MCF 10A (cell line): ENCODE measurements around the gene FAM180A. TPM values are rescaled to one million over a fixed set of nuclear protein-coding genes. Genes with fewer than 3 reads are reported as not detected.

Experiments
- BruUV-seq: library from RNA; stranded (reverse); fragments of 400-500 nt; replicated peaks from 2 replicates; lab custom pipeline; 2021; lab: Mats Ljungman, UMichigan
- CTCF ChIA-PET: fragments of 300-600 bp; sonication (Branson Sonifier 250); formaldehyde crosslinking; extraction: SDS; loops from one replicate; lab custom pipeline; 2021; ENCODE audit warnings: antibody characterized with exemption, inconsistent platforms; lab: Yijun Ruan, JAX
- POLR2A ChIA-PET: fragments of 300-600, 350-650 bp; sonication (Branson Sonifier 250); formaldehyde crosslinking; extraction: SDS; loops from one replicate; lab custom pipeline; 2020; ENCODE audit warnings: antibody characterized with exemption, inconsistent platforms; lab: Yijun Ruan, JAX
- DNase-seq: peaks from one replicate; pipeline ENCODE4 v3.0.0-alpha.2; 2018; ENCODE audit not compliant: unreplicated experiment
- H3K27ac Mint-ChIP-seq: one replicate; pipeline ENCODE4 v1.8.0; 2022; ENCODE audit warnings: mild to moderate bottlenecking, low read depth, mixed read lengths; ENCODE audit not compliant: unreplicated experiment
- H3K27me3 Mint-ChIP-seq: one replicate; pipeline ENCODE4 v1.8.0; 2022; ENCODE audit warnings: mixed read lengths; ENCODE audit not compliant: insufficient read depth, unreplicated experiment
- H3K36me3 Mint-ChIP-seq: one replicate; pipeline ENCODE4 v1.8.0; 2022; ENCODE audit warnings: mild to moderate bottlenecking, moderate library complexity, mixed read lengths; ENCODE audit not compliant: insufficient read depth, unreplicated experiment
- H3K4me1 Mint-ChIP-seq: one replicate; pipeline ENCODE4 v1.8.0; 2022; ENCODE audit warnings: mixed read lengths; ENCODE audit not compliant: insufficient read depth, unreplicated experiment
- H3K4me3 Mint-ChIP-seq: one replicate; pipeline ENCODE4 v1.8.0; 2022; ENCODE audit warnings: mild to moderate bottlenecking, moderate library complexity, mixed read lengths; ENCODE audit not compliant: unreplicated experiment
- H3K9me3 Mint-ChIP-seq: one replicate; pipeline ENCODE4 v1.8.0; 2022; ENCODE audit warnings: mixed read lengths; ENCODE audit not compliant: unreplicated experiment
- intact Hi-C: fragments of 100-400 bp; cut with micrococcal nuclease; formaldehyde crosslinking; loops from 2 replicates; pipeline ENCODE4 v1.14.1; 2022
- total RNA-seq: library from RNA; stranded (reverse); gene quantifications from 2 replicates; pipeline ENCODE4 v1.2.3, GENCODE V29; 2022
- TF ChIP-seq, protein P1 (sequence below): fragments of 200-600 bp; IDR thresholded peaks from one replicate; pipeline ENCODE4 v1.8.0; 2022; ENCODE audit warnings: antibody characterized with exemption, mild to moderate bottlenecking; ENCODE audit not compliant: unreplicated experiment

Gene FAM180A
- total RNA-seq, 1 experiment from 2014 or later = not detected

DNA sequence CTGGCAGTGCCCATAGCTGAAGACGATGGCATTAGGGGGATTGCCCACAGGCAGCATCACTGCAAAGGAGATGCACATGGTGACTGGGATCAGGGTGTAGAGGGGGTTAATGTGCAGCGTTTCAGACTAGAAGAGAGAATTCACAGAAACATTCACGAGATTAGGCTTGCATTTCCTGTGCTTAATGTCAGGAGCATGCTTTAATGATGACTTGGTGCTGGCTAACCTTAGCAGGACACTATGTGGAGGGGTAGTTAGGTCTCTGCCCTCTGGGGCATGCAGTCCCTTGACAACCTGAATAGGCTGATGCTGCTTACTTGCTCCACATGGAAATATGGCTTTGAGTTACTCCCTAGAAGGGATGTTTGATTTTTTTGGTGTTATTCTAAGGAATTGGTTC is 64.5 kb downstream of the FAM180A start:
- TF ChIP-seq, protein P1, sequence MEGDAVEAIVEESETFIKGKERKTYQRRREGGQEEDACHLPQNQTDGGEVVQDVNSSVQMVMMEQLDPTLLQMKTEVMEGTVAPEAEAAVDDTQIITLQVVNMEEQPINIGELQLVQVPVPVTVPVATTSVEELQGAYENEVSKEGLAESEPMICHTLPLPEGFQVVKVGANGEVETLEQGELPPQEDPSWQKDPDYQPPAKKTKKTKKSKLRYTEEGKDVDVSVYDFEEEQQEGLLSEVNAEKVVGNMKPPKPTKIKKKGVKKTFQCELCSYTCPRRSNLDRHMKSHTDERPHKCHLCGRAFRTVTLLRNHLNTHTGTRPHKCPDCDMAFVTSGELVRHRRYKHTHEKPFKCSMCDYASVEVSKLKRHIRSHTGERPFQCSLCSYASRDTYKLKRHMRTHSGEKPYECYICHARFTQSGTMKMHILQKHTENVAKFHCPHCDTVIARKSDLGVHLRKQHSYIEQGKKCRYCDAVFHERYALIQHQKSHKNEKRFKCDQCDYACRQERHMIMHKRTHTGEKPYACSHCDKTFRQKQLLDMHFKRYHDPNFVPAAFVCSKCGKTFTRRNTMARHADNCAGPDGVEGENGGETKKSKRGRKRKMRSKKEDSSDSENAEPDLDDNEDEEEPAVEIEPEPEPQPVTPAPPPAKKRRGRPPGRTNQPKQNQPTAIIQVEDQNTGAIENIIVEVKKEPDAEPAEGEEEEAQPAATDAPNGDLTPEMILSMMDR = no peak
- Mint-ChIP-seq H3K27me3 (no peaks in the 10 kb centered on the region), H3K9me3 (no peaks in the 10 kb centered on the region), H3K4me3 (no peak overlapping the region), H3K27ac (peak overlapping the region; percentile 1), H3K4me1 (peaks cover 17% of the 10 kb centered on the region), H3K36me3 (peaks cover 17% of the 10 kb centered on the region)
- intact Hi-C loops = no loop called here
- CTCF ChIA-PET = interaction anchor here (0.7 to 2.8 kb wide), 4 partner anchors 9 to 22 kb away, joined by 3 to 7 read pairs (median 3); partner anchors contain the start of gene STMP1
- no peak for DNase-seq
- no TSS peak for BruUV-seq
- POLR2A ChIA-PET = interaction anchor here (0.6 to 2.7 kb wide), 4 partner anchors 21 to 102 kb away, joined by 3 to 10 read pairs (median 5); partner anchors contain the start of gene STMP1

- no TSS peak for BruUV-seq
- Mint-ChIP-seq H3K36me3 (peaks cover 18% of the 10 kb centered on the region), H3K27me3 (no peaks in the 10 kb centered on the region), H3K4me3 (no peak overlapping the region), H3K4me1 (peaks cover 22% of the 10 kb centered on the region), H3K9me3 (no peaks in the 10 kb centered on the region), H3K27ac (peak overlapping the region; percentile 1)
- intact Hi-C loops = no loop called here
- DNase-seq = peak; percentile 42
- ChIA-PET POLR2A (interaction anchor here (0.6 to 2.7 kb wide), 4 partner anchors 21 to 102 kb away, joined by 3 to 10 read pairs (median 5); partner anchors contain the start of gene STMP1), CTCF (interaction anchor here (0.7 to 2.8 kb wide), 3 partner anchors 9 to 21 kb away, joined by 3 to 7 read pairs (median 3); partner anchors contain the start of gene STMP1)
- TF ChIP-seq, protein P1 = no peak
Measured at GRCh38 chr7:135683609-135684008, 65.0 kb downstream of the FAM180A start.

GRCh38 chr7:135682191-135682590 is 66.4 kb downstream of the FAM180A start:
- ChIA-PET POLR2A (interaction anchor here (0.5 to 1.4 kb wide), 2 partner anchors 10 to 56 kb away, joined by 3 to 4 read pairs; no protein-coding TSS in a partner anchor), CTCF (interaction anchor here (0.5 to 2.8 kb wide), 9 partner anchors 9 to 373 kb away, joined by 3 to 7 read pairs (median 3); no protein-coding TSS in a partner anchor)
- H3K4me1 Mint-ChIP-seq = peaks cover 35% of the 10 kb centered on the region
- H3K27me3 Mint-ChIP-seq = no peaks in the 10 kb centered on the region
- BruUV-seq = no TSS peak
- H3K36me3 Mint-ChIP-seq = peaks cover 13% of the 10 kb centered on the region
- no peak for DNase-seq
- no peak overlapping the region for H3K4me3 Mint-ChIP-seq
- H3K27ac Mint-ChIP-seq = no peak overlapping the region
- intact Hi-C loops = no loop called here
- TF ChIP-seq, protein P1 = no peak
- H3K9me3 Mint-ChIP-seq = no peaks in the 10 kb centered on the region

DNA sequence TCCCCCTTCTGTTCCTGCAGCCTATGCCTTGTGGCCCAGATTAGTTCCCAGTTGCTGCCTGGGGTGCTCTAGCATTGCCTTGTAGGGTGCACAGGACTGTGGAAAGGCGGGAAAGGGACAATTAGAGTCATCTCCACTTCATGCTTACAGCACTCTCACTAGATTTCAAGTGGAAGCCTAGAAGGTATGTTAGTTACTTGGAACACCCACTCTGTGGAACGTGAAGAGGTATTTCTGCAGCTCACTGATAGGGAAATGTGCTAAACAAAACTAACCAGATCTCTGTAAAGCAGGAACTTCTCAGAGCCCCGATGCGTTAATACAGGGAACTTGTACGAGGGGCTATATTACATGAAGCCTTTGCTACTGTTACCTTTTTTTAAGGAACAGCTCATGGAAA is 66.9 kb downstream of the FAM180A start:
- H3K27ac Mint-ChIP-seq = no peak overlapping the region
- TF ChIP-seq, protein P1 = no peak
- no peak overlapping the region for H3K4me3 Mint-ChIP-seq
- intact Hi-C loops = no loop called here
- H3K4me1 Mint-ChIP-seq = peaks cover 38% of the 10 kb centered on the region
- ChIA-PET POLR2A (interaction anchor here (1.4 kb wide), 1 partner anchor 11 kb away, joined by 4 read pairs; no protein-coding TSS in a partner anchor), CTCF (interaction anchor here (0.5 to 2.8 kb wide), 7 partner anchors 8 to 338 kb away, joined by 3 to 7 read pairs (median 3); no protein-coding TSS in a partner anchor)
- no TSS peak for BruUV-seq
- peaks cover 12% of the 10 kb centered on the region for H3K36me3 Mint-ChIP-seq
- no peaks in the 10 kb centered on the region for H3K9me3 Mint-ChIP-seq
- H3K27me3 Mint-ChIP-seq = no peaks in the 10 kb centered on the region
- DNase-seq = no peak

Other genes with a start within 250 kb of the FAM180A start
- gene CNOT4, start 238.7 kb downstream of the FAM180A start, total RNA-seq = 18.5 and 19.6 TPM in 2 replicates
- gene NUP205, start 190.9 kb downstream of the FAM180A start, total RNA-seq = 50.6 and 51.0 TPM in 2 replicates
- 33.6 and 37.0 TPM in 2 replicates for gene STMP1, start 86.3 kb downstream of the FAM180A start, total RNA-seq
- not detected in 2 replicates for gene SLC13A4, start 20.6 kb downstream of the FAM180A start, total RNA-seq
- 153 and 178 TPM in 2 replicates for gene MTPN, start 228.5 kb upstream of the FAM180A start, total RNA-seq